GM12801 (cell line): ENCODE measurements around the gene CMSS1.

Experiments used
- CTCF ChIP-seq: IDR thresholded peaks from one replicate; pipeline ENCODE4 v1.5.1; 2011; ENCODE audit warnings: control low read depth; ENCODE audit not compliant: insufficient read length; ENCODE audit errors: extremely low read depth

CMSS1 gene

DNA sequence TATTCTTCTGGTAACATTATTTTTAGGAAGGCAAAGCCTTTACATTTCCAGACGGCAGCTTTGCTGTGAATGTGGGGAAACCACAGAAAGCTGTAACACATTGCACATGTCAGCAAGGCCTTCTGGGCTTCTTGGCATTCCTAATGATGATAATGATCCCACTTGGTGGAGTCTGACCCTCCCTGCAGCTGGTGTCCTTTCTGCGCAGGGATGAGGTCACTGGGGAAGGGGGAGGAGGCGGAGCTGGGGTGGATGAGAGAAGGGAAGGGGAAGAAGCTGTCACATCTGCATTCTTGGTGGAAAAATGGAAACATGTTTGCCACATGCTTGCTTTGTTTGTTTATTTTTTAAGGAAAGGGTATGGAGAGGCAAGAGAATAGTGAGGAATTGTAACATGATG lies 228.0 kb downstream of the CMSS1 start:
- no peak for TF ChIP-seq CTCF

GRCh38 chr3:100046986-100047385 lies 229.3 kb downstream of the CMSS1 start:
- no peak for TF ChIP-seq CTCF

- no peak for TF ChIP-seq CTCF
Observed at GRCh38 chr3:100047455-100048141, 229.9 kb downstream of the CMSS1 start.

GRCh38 chr3:100048248-100048647 lies 230.6 kb downstream of the CMSS1 start:
- TF ChIP-seq CTCF = no peak

- TF ChIP-seq CTCF = no peak
Observed at GRCh38 chr3:100053951-100054620, 236.4 kb downstream of the CMSS1 start.

GRCh38 chr3:100057716-100058575 lies 240.3 kb downstream of the CMSS1 start:
- no peak for TF ChIP-seq CTCF

DNA sequence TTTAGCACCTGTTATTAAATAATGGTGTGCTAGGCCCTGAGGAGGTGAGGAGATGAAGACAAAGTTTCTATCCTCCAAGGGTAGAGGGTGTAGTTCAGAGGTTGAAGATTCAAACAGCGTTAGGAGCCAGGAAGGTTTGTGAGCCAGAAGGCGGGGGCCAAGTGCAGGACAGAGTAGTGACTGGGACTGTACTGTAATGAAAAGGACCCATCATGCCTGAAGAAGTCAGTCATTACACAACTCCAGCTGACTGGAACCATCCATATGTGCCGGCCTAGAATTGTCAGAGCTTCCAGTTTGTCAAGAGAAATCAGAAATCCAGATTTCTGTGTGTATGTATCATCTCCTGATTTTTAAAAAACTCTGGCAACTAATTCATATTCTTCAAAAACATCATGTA lies 241.8 kb downstream of the CMSS1 start:
- no peak for TF ChIP-seq CTCF
